ENCODE measurements around the gene KCNIP3. TPM values are rescaled to one million over a fixed set of nuclear protein-coding genes. Genes with fewer than 3 reads are reported as not detected.
"Not testable (repeated sequence)": the region's sequence is repeated elsewhere in the genome, so short reads cannot be mapped to it uniquely, and the experiment has no call there.

KCNIP3 gene
- total RNA-seq, 2 experiments from 2014 or later, result not detected

DNA sequence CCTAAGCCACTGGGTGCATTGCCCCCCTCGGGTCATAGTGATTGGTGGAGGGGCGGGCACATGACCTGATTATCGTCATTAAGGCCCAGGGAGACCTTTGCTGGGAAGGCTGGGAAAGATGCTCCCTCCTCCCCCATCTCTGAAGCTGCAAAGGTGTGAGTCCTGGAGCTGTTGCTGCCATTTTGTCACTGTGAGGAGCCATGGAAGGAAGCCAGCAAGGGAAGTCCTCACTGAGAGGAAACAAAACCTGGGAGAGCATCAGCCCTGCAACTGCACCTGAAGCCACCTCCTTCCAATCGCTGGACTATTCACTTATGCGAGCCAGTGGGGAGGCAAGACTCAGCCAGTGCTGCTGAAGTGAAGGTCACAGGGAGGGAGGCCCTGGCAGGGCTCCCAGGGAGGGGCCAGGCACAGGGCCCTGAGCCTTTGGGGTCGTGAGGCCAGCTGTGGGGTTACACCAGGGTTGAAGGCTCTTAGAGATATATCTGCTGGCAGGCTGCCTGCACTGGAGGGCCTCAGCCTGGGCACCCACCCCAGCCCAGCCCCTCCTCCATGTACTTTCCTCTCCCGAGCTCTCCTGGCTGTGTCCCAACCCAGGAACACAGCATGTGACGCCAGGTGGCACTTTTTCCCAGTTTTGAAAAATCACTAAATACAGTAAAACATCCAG is 94.6 kb downstream of the KCNIP3 start:
- CTCF ChIA-PET, result interaction anchor here (0.6 kb wide), 1 partner anchor 79 kb away, joined by 3 read pairs; no protein-coding TSS in a partner anchor

DNA sequence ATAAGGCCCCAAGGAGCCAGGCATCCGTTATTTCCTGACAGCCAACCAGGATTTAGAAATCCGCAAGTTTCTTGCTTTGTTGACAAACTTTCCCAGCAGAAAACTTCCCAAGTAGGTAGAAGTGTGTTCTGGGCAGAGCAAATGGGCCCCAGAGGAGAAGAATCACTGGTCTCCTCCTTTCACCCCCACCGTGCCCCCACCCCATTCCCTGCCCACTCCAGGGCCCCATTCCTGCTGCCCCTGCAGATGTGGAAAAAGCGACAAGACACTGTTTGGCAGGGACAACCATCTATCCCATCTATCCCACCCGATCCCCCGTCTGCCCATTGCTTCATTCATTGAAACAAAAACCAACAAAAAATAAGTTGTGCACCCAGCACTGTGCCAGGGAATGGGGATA is 95.2 kb downstream of the KCNIP3 start:
- ChIA-PET POLR2A (no interaction called here), CTCF (no interaction called here)

More for the DNA sequence above, 94.6 kb downstream of the KCNIP3 start:
- POLR2A ChIA-PET, result no interaction called here

DNA sequence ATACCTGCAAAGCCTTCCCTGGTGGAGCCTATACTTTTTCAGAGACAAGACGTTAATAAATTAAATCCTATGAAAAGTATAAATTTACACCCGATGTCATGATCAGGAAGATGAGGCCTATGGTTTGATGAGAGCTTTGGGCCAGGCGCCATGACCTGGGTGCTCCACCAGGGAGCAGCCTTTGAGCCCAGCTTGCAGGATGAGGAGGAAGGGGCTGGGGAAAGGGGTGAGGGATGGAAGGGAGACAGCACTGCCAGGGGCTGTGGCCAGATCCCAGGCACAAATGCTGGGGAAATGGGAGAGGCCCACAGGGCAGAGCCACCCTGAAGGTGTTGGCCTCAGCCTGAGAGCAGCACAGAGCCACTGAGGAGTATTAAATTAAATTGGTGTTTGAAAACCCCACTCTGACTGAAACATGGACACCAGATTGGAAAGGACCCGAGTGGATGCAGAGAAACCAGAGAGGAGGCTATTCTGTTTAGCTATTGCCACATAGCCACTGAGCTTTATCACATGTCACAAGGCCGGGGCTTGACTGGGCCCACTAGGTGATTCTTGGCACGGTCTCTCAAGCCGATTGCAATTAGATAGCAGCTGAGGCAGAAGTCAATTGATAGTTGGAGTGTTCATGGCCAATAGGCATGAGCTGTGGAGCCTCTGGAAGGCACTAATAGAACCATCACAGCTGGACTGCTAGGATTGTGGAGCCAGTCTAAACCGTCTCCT is 95.7 kb downstream of the KCNIP3 start:
- ChIA-PET POLR2A (no interaction called here), CTCF (no interaction called here)

DNA sequence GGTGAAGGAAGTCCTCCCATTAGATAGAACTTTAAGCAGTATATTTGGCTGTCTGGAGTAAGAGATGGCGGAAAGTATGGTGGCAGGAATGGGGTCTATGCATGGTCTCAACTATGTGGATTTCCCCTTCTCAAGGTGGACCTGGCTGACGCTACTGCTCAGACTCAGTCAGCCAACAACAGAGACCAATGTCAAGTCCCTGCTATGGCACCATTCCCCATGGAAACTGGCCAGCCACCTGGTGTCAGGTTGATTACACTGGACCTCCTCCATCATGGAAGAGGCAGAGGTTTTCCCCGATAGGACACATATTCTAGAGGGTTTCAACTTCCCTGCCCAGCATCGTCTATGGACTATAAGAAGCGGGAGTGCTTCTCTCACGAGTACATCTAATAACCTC is 96.8 kb downstream of the KCNIP3 start:
- ChIA-PET POLR2A (no interaction called here), CTCF (no interaction called here)

DNA sequence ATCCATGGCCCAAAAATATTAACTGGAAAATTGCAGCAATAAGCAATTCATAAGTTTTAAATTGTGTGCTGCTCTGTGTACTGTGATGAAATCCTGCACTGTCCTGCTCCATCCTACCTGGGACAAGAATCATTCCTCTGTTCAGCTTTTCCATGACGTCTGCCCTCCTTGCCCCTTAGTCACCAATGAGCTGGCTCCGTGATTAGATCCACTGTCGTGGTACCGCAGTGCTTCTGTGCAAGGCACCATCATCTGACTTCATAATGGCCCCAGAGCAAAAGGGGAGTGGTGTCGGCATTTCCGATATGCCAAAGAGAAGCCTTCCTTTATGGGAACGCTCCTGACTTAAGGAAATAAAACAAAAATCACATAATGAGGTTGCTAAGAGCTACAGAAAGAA is 101.9 kb downstream of the KCNIP3 start:
- ChIA-PET CTCF (no interaction called here), POLR2A (no interaction called here)

DNA sequence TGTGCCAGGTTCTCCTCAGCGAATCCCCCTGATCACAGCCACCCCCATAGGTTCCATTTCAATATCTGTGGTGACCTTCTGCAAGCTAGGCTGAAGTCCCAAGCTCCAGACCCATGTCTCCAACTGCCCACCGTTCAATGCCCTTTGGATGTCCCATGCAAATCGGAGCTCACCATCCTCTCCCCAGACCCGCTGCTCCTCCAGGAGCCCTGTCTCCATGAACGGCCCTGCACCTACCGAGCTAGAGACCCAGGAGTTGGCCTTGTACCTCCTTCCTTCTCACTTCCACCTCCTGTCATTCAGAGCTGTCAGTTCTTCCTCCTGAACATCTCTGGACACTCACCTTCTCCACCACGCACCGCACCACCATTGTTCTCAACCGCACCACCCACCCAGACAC is 104.3 kb downstream of the KCNIP3 start:
- CTCF ChIA-PET, result interaction anchor here (0.9 to 2.5 kb wide), 4 partner anchors 8 to 56 kb away, joined by 3 to 17 read pairs (median 3); no protein-coding TSS in a partner anchor
- POLR2A ChIA-PET, result interaction anchor here (1.8 kb wide), 1 partner anchor 56 kb away, joined by 5 read pairs; no protein-coding TSS in a partner anchor

DNA sequence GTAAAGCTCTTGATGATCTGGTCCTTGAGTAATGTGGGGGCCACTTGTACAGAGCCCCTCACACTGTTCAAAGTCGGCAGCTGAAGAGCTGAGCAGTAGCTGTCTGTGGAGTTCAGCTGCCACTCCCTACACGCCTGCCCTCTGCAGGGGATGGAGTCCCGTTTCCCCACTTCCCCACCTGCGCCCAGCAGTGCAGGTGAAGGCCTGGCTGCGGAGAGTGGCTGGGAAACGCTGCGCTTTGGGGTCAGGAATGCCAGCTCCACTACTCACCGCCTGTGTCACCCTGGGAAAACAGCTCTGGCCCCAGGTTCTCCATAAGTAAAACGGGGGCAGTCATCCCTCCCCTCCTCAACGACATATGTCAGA is 104.8 kb downstream of the KCNIP3 start:
- ChIA-PET POLR2A (interaction anchor here (1.8 kb wide), 1 partner anchor 56 kb away, joined by 5 read pairs; no protein-coding TSS in a partner anchor), CTCF (interaction anchor here (0.9 to 2.5 kb wide), 3 partner anchors 13 to 57 kb away, joined by 3 to 17 read pairs (median 3); no protein-coding TSS in a partner anchor)

DNA sequence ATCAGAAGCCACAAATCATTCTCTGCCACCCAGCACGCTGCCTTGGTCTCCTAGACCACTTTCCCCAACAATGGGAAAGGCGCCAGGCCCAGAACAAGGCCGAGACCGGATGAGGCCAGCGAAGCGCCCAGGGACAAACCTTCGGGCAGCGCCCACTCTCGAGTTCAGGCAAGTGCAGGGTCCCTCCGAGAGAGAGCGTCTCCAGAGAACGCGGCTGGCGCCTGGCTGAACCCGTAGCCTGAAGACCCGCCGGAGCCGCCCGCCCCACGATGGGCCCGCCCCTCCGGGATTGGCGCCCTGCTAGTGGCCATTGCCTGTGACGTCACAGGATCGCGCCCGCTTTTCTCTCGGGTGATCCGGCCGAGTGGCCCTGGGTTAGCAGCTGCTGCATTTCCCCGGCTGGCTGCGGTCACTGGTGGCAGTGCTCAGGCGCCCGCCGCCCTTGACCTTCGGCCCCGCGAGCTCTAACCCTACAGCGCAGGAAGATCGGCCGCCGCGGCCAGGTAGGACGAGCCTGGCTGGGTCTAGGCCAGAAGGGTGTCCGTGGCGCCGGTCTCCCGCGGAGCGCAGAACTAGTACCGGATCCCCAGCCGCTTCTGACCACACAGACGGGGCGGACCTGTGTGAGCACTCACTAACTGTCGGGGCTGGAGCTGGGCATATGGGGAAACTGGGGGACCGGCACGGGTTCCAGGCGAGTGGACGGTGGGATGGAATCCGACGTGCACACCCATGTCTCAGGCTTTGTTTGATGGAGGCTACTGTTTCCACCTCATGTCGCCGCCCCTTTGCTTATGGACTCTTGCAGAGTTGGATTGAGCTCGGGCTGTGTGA is 105.4 kb downstream of the KCNIP3 start, which contains the start of gene FAHD2A:
TSS of gene FAHD2A (plus strand) at position 339 of the 834 bp plus-strand sequence. CDS start 2,851 bp downstream, outside the sequence.
- POLR2A ChIA-PET, result interaction anchor here (0.6 to 1.8 kb wide), 2 partner anchors 15 to 57 kb away, joined by 3 to 5 read pairs; no protein-coding TSS in a partner anchor
- CTCF ChIA-PET, result interaction anchor here (1.4 to 2.5 kb wide), 2 partner anchors 13 to 57 kb away, joined by 3 to 17 read pairs; no protein-coding TSS in a partner anchor

DNA sequence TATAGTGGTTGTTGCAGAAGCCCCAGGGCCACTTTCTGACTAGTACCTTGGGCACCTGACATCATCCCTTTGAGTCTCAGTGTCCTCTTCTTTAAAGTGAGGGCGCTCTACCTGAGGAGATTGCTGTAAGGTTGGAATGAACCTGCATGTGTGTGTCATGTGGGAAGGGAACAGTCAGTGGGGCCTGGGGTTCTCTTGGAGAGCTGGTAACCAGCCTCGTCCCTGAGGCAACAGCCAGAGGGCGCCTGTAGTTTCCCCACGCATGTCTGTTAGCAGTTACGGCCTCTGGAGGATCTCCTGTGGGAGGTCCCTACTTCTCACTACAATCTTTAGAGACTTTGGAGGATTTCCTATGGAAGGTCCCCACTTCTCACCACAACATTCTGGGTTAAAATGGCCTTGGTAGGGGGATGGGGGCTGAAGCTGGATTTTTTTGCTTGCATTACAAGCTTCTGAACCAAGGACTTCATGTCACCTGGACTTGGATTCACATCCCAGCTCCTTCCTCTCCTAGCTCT is 106.1 kb downstream of the KCNIP3 start:
- CTCF ChIA-PET, result interaction anchor here (0.7 to 2.5 kb wide), 2 partner anchors 14 to 58 kb away, joined by 3 to 17 read pairs; no protein-coding TSS in a partner anchor
- POLR2A ChIA-PET, result interaction anchor here (0.6 to 1.8 kb wide), 2 partner anchors 15 to 58 kb away, joined by 3 to 5 read pairs; no protein-coding TSS in a partner anchor

DNA sequence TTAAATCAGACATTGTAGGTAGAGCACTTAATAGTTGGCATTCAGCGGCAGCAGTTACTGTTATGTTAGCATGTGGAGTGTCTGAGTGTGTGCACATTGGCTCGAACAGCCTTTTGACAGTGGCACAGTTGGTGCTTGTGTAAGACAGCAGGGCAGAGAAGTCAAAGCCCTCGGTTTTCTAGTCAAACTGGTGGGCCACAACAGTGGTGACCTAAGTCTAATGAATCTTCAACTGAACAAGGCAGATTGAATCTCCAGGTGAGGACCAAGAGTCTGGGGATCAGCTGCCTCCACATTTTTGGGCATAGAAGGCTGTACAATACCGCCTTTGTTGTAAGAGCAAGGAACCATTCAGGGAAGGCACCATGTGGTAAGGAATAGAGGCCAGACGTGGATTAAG is 106.7 kb downstream of the KCNIP3 start:
- CTCF ChIA-PET, result interaction anchor here (0.7 kb wide), 1 partner anchor 14 kb away, joined by 3 read pairs; no protein-coding TSS in a partner anchor
- POLR2A ChIA-PET, result not testable (repeated sequence)

DNA sequence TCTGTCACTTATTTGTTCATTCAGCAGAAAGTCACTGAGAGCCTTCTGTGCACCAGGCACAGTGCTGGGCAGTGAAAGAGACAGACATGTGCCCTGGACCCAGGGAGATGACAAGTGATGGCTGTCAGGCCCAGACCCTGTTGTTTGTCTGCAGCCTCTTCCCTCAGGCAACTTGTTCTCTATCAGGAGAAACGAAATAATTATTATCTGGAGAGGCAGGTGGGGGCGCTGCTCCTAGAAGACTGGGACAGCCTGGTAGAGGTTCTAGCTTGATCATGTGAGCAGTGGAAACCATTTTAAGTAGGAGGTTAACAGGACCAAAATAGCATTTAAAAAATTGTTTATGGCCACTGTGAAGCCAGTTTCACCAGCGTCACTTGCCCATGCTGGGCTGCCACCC is 107.5 kb downstream of the KCNIP3 start:
- POLR2A ChIA-PET, CTCF ChIA-PET: not testable (repeated sequence)

DNA sequence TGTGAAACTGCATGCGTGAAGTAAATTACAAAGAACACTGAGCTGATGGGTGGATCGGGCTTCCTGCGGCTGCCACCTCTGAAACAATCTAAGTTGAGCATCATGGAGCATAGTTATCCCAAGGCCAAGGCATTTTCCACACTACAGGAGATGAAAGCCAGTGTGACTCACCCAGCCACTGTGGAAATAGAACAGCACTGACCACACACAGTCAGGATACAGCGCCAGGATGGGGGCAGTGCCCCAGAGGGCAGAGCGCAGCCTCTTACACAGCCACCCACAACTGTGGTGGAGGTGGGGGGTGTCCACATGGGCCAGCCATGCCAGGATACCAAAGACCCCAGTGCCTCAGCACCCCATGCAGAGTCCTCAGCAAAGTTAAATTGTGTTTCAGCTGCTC is 114.1 kb downstream of the KCNIP3 start:
- CTCF ChIA-PET, POLR2A ChIA-PET: not testable (repeated sequence)

DNA sequence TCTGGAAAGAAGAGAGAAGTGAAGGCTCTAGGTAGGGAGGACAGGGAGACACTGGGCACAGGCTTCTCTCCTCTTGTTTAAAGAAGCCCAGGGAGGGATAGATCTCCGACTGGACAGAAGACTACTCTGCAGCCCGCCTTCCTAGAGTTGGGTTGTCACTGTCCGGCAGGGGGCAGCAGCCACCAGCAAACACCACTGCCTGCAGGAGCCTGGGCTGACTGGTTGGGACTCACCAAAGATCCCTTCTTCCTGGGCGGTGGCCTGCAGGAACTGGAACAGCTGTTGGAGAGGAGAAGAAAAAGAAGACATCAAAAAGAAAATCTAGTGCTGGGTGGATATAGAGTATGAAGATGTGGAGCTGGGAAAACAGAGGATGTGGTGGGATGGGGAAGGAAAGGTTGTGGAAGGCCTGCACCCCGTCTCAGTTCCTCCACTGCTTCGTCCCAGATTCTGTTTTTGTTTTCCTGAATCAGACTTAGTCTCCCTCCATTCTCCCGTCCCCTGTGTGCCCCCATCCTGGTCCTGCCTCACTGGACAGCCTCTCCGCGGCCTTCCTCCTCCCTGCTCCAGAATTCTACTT is 117.0 kb downstream of the KCNIP3 start:
- CTCF ChIA-PET, POLR2A ChIA-PET: not testable (repeated sequence)

DNA sequence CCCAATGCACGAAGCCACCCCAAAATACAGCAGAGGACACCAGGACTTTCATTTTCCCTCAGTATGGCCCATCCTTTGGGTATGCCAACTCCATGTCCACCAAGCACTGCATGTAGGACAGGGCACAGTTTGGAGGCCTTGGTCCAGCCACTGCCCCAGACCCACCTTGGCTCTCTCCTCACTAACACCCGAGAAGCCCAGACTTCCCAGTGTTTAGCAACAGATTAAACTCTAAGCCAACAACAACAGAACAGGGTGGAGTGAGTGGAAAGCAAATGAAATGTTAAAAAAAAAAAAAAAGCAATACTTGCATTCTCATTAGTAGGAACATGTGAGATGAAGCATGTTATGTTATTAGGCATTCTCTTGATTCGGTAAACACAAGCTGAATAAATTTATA is 118.0 kb downstream of the KCNIP3 start:
- CTCF ChIA-PET, POLR2A ChIA-PET: not testable (repeated sequence)

DNA sequence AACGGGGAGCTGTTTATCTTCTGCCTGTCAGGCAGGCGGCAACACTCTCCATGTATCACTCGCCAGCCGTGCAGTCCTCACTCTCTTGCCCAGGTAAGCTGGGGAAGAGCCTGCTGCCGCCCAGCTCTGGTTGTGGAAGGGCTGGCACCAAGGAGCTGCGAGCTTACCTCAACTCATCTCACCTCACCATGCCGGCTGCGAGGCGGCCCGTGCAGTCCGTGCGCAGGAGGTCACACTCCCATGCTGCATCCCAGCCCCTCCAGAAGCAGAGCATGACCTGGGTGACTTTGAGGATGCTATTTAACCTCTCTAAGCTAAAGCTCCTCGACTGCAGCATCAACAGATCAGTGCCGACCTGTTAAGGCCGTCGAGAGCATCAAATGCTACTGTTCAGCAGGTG is 118.4 kb downstream of the KCNIP3 start:
- CTCF ChIA-PET, POLR2A ChIA-PET: not testable (repeated sequence)

DNA sequence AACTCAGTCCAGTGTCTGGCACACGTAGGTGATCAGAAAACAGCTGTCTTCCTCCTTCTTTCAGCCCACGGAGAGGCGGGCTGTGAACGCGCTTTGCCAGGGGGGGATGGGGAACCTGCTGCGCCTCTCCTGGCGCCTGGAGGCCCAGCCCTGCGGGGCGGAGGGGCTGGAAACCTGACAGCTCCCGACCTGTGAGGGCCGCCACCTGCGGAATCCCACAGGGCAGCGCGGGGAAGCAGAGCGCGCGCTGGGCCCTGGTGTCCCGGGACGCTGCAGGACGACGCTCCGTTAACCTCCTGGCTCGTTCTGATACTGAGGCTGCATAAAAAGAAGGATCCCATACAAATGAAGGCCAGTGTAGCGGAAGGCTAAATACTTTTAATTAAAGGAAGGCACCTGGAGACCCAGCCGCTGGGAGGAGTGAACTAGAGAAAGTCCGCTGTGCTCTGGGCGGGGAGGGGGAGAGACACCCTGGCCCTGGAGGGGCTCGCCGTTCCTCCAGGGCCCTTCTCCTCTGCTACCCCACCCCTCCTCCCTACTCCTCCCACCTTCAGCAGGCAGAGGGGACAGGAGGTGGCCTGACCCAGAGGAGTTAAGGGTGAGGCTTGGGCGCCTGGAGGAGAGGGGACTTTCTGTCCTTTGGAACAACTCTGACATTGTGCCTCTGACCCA is 130.2 kb downstream of the KCNIP3 start:
- POLR2A ChIA-PET, CTCF ChIA-PET: not testable (repeated sequence)

DNA sequence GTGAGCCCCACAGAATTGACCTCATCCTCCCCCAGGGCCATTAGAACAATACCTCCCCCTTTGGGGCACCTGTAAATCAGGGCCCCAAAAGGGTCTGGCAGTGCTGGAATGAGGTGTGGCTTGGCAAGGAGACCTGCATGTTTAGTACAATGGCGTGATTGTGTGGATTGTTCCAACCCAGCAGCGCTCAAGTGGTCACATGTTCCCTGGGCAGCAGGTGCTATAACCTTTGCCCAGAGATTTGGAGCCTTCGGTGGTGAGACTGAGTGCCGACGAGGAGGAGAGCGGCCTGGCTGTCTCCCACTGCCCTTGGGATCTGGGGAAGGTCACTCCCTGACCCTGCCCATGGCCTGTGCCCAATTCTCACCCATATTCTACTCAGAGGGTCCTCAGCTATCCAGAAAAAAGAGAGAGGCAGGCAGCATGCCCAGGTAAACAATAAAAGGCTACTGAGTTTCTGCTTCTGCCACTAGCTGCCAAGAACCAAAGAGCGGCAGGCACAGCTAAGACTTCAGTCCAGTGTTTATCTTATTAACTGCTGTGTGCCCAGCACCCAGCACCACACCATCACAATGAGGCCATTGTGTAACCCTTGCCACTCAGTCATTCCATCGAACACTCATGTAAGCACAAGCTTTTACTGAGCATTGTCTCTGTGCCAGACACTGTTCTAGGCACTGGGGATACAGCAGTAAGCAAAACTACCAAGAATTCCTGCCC is 132.8 kb downstream of the KCNIP3 start:
- CTCF ChIA-PET, POLR2A ChIA-PET: not testable (repeated sequence)

DNA sequence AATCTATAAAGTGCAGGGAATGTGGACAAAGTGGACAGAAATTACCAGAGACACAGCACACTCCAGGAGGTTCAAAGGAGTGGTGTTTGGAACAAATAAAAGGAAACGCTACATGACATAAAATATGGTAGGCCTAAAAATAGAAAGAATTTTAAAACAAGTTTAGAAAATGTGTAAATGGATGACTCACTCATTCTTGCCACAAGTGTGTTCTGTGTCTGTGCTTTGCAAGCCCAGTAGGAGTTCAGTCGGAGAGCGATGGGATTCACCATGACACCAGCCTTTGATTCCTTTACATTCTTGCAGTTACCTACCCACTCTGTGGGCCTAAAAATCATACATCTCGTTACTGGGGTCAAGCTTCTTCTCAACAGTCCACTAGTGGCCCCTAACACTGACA is 136.2 kb downstream of the KCNIP3 start:
- CTCF ChIA-PET, POLR2A ChIA-PET: not testable (repeated sequence)

Data from activated CD8-positive, alpha-beta memory T cell treated with anti-CD3 and anti-CD28 coated beads for 36 hours (primary cell).